ENCODE data around the gene ABCD1.
"Not testable (repeated sequence)": the region's sequence is repeated elsewhere in the genome, so short reads cannot be mapped to it uniquely, and the experiment has no call there.

The ABCD1 gene

DNA sequence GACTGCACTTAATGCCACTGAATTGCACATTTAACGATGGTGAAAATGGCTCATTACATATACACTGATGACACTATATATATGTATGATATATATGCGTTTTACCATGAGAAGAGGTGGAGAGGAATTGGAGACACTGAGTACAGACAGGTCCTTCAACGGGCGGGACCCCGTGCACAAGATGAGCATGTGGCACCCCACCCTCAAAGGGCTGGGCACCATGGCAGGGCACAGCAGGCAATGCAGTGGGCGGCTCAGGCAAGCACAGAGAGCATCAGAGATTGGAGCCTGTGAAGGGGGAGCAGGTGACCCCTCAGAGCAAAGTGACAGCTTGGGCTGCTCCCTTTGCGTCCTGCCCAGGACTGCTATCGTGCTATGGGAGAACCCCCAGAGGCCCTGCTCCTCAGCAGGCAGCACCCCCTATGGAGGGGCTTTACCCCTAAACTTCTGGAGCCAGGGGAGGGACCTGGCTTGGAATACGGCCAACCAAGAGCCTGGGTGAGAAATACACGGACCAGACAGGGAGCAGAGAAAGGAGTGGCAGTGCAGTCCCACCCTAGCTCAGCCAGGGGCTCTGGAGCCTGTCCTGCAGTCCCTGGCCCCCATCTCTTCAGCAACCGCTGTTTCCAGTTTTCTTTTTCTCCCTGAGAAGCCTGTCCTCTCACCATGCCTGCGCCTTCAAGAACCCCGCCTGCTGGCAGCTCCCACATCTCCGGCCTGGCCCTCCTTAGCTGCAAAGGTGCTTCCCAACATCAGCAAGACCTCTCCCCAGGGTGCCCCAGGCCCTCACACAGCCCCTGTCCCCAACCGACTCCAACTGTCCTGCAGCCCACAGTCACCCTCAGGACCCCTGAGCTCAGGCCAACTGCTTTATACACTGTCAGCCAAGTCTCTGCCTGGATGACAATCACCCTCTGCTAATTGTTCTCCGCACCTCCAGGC lies 26.5 kb upstream of the ABCD1 start:
- Mint-ChIP-seq H3K27me3 (ENCODE audit: low read depth, poor library complexity) (peaks cover 5% of the 10 kb centered on the region), H3K36me3 (ENCODE audit: low read depth) (no peaks in the 10 kb centered on the region), H3K27ac (peak overlapping the region; percentile 93), H3K9me3 (peaks cover 53% of the 10 kb centered on the region), H3K4me1 (peaks cover 14% of the 10 kb centered on the region), H3K4me3 (no peak overlapping the region)
- DNase-seq, result no peak
- TF ChIP-seq, protein P1, sequence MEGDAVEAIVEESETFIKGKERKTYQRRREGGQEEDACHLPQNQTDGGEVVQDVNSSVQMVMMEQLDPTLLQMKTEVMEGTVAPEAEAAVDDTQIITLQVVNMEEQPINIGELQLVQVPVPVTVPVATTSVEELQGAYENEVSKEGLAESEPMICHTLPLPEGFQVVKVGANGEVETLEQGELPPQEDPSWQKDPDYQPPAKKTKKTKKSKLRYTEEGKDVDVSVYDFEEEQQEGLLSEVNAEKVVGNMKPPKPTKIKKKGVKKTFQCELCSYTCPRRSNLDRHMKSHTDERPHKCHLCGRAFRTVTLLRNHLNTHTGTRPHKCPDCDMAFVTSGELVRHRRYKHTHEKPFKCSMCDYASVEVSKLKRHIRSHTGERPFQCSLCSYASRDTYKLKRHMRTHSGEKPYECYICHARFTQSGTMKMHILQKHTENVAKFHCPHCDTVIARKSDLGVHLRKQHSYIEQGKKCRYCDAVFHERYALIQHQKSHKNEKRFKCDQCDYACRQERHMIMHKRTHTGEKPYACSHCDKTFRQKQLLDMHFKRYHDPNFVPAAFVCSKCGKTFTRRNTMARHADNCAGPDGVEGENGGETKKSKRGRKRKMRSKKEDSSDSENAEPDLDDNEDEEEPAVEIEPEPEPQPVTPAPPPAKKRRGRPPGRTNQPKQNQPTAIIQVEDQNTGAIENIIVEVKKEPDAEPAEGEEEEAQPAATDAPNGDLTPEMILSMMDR (IDR thresholded peaks at IDR 0.05), result no peak

DNA sequence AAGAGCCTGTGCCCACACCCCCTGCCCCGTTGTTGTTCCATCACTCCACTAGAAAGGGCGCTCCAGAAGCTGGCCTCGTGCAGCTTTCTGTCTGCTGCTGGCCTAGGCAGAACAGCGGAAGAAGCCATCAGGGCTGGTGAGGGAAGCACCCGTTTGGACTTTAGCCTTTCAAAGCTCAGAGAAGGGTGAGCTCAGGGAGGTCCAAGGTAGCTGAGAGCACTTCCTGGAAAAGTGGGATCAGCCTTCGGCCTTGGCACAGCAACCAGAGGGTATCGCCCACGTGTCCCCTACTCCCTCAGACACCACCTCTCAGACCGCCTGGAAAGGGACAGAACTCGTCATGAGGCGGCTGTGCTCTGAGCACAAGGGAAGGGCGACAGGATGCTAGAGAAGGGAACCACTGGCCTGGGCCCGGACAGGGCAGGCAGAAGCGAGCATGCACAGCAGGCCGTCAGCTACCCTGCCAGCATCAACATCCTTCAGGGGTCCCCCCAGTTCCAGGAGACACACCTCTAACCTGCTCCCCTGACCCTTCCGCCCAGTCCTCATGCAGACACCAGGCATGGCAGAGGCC lies 25.4 kb upstream of the ABCD1 start:
- not testable (repeated sequence) for H3K36me3 Mint-ChIP-seq (ENCODE audit: low read depth); H3K27ac Mint-ChIP-seq; H3K27me3 Mint-ChIP-seq (ENCODE audit: low read depth, poor library complexity); DNase-seq; H3K4me3 Mint-ChIP-seq
- Mint-ChIP-seq H3K9me3 (peaks cover 53% of the 10 kb centered on the region), H3K4me1 (peaks cover 11% of the 10 kb centered on the region)

DNA sequence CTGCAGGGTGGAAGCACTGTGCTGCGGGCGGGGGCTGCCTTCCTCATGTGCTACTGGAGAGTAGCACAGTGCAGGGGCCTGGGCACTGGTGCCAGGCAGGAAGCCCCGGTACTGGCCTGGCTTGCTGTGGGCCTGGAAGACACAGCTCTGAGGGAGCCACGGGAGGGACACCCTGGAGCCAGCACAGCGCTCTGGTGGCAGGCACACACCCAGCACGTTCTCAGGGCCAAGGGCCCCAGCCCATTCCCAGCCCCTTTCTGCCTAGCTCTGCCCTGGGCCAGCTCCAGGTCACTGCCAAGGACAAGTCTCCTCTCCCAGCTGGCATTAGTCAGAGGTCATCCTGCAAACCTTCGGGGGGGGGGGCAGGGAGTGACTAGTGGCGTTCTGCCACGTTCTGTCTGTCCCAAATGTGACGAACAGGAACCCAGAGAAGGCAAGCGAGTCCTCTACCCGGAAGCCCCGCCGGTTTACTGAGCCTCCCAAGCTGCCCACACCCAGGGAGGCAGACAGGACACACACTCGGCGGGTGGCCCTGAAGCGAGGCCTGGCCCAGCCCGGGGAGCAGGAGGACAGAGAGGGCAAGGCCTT lies 24.8 kb upstream of the ABCD1 start:
- H3K9me3 Mint-ChIP-seq, result peaks cover 59% of the 10 kb centered on the region
- not testable (repeated sequence) for H3K36me3 Mint-ChIP-seq (ENCODE audit: low read depth); H3K4me3 Mint-ChIP-seq; H3K27me3 Mint-ChIP-seq (ENCODE audit: low read depth, poor library complexity); H3K27ac Mint-ChIP-seq; DNase-seq
- peaks cover 15% of the 10 kb centered on the region for H3K4me1 Mint-ChIP-seq

DNA sequence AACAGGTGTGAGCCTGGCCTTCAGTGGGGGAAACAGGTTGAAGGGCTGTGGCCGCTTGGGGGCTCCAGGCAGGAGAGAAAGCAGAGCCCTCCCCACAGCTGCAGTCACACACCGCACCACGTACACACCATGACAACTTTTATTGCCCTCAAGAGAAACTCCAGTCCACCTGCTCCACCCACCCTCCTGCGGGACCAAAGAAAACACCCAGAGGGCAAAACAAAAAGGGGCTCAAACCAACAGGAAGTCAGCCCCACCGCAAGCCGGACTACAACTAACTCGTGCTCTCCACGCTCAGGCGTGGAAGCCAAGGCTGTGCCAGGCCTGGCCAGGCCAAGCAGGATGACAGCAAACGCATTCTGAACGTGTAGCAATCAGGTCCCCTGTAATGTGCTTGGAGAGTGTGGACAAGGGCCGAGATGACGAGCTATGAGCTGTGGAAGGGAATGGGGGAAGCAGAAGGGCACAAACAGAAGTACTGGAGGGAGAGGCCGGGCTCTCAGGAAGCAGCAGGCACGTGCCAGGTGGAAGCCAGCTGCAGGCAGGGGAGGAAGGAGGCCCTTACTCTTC lies 24.2 kb upstream of the ABCD1 start:
- peaks cover 21% of the 10 kb centered on the region for H3K4me1 Mint-ChIP-seq
- no peak overlapping the region for H3K4me3 Mint-ChIP-seq
- TF ChIP-seq, protein P1 (IDR thresholded peaks at IDR 0.05), result no peak
- peaks cover 5% of the 10 kb centered on the region for H3K27me3 Mint-ChIP-seq (ENCODE audit: low read depth, poor library complexity)
- H3K36me3 Mint-ChIP-seq (ENCODE audit: low read depth), result no peaks in the 10 kb centered on the region
- H3K9me3 Mint-ChIP-seq, result peaks cover 65% of the 10 kb centered on the region
- DNase-seq, result no peak
- peak overlapping the region; percentile 45 for H3K27ac Mint-ChIP-seq

DNA sequence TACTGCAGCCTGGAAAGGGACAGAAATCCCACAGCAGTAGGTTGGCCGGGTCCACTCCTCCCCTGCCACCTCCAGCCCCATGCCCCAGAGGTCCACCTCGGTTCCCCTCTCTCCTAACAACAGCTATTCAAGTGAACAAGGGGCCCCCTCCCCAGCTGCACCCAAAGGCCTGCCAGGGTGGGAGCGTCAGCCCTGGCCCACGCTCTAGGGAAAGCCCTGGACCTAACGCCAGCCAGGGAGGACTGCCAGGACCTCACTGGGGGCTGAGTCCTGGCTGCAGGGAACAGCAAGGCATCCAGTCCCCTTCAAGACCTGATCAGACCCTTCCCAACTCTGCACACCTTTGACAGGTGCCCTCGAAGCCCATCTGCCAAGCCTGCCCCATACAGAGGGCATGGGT lies 23.7 kb upstream of the ABCD1 start:
- TF ChIP-seq, protein P1 (IDR thresholded peaks at IDR 0.05), result no peak
- no peak overlapping the region for H3K4me3 Mint-ChIP-seq
- H3K27me3 Mint-ChIP-seq (ENCODE audit: low read depth, poor library complexity), result peaks cover 5% of the 10 kb centered on the region
- peaks cover 64% of the 10 kb centered on the region for H3K9me3 Mint-ChIP-seq
- no peaks in the 10 kb centered on the region for H3K36me3 Mint-ChIP-seq (ENCODE audit: low read depth)
- H3K4me1 Mint-ChIP-seq, result peaks cover 25% of the 10 kb centered on the region
- H3K27ac Mint-ChIP-seq, result no peak overlapping the region
- DNase-seq, result no peak

DNA sequence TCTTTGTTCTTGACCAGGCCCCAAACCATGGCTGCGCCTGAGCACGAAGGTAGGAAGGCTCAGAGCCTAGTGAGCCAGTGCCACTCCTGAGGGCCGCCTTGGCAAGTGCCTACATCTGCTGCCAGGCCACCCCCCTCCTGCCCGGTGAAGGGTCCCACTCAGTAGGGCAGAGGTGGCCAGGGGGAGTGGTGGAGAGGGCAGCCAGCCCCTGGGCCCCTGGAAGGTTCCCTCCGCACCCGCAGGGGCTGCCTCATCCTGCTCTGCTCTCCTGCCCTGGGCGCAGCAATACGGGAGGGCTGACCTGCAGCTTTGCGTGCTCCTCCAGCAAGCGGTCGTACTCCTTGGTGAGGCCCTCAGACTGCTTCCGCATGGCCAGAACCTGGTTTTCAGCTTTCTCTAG lies 22.9 kb upstream of the ABCD1 start:
- Mint-ChIP-seq H3K9me3 (peaks cover 70% of the 10 kb centered on the region), H3K27me3 (ENCODE audit: low read depth, poor library complexity) (peaks cover 4% of the 10 kb centered on the region), H3K4me3 (no peak overlapping the region), H3K4me1 (peaks cover 31% of the 10 kb centered on the region), H3K27ac (no peak overlapping the region), H3K36me3 (ENCODE audit: low read depth) (no peaks in the 10 kb centered on the region)
- no peak for DNase-seq
- TF ChIP-seq, protein P1 (IDR thresholded peaks at IDR 0.05), result no peak
